ENCODE measurements around the gene STXBP6. TPM values are rescaled to one million over a fixed set of nuclear protein-coding genes. Genes with fewer than 3 reads are reported as not detected.

Gene STXBP6
- total RNA-seq, 2 experiments from 2014 or later, result 0.10 to 0.34 TPM

DNA sequence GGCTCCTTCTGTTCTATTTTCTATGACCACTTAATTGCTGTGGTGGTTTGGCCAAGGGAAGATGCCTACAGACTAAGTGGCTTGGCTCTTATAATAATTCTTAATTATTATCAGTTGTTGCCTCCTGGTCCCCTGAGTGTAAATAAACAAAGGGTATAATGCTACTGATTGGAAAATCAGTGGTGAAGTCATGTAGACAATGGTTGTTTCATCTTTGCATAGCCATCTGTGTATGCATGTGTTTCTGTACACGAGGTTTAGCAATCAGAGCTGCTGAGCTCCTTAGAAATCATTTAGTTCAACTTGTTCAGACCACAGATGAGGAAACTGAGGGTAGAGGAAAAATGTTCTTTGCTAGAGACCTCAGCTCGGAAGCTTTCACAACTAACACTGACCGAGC lies 152.2 kb downstream of the STXBP6 start:
- ChIA-PET CTCF (no interaction called here), POLR2A (no interaction called here)

DNA sequence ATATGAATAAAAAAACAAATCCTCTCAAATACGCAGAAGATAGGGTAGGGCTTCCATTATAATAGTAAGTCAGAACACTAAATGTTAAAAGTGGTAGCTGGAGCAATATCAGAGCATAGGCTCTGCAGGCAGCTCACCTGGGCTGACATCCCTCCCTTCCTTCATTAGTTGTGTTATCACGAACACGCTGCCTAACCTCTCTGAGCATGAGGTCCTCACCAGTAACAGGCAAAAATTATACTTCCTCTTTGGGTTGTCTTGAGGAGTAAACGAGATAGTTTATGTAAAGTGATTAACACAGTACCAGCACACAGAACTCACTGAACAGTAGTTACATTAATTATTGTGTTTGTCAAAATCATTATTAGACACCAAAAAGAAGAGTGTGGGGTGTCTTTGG lies 154.3 kb downstream of the STXBP6 start:
- CTCF ChIA-PET, result no interaction called here
- POLR2A ChIA-PET, result no interaction called here

DNA sequence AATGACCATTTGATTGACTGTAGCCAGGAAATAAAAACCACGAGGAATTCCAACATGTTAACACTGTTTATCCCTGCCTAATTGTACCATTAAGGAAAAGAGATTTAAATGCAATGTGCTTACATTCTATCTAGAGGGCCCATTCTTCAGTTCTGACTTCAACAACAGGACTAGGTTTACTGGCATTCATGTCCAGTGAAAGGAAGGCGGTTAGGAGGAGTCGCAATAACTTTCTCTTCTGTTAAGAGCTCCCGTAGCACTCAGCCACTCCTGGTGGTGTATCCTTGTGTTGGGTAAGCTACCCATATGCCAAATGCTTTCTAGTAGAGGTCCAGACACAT lies 154.7 kb downstream of the STXBP6 start:
- CTCF ChIA-PET, result no interaction called here
- POLR2A ChIA-PET, result no interaction called here

DNA sequence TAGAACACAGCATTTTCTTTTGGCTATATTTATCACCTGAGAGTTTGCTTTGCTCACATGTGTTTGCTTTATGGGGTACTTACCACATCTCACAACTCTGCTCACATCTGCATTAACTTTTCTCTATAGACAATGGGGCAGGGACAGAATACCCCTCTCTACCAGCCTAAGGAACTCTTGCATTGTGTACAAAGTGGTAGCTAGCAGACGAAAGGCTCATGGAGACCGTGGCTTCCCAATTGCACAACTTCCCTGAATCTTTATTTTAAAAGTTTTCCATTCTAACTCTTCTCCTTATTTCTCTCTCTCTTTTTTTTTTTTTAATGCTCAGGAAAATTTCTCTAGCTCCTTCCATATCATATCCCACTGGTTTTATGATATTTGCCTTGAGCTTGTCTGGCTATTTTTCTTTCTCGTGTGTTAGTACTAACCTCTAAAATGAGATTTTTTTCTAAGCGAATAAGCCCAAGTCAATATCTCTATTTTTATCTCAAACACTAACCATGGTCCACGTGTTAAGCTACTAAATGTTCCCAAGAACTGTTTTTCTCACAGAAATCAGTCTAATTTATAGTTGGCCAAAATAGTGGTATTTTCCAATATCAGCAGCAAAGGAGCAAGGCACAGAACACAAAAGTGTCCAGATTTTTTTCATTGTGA lies 155.2 kb downstream of the STXBP6 start:
- CTCF ChIA-PET, result no interaction called here
- POLR2A ChIA-PET, result no interaction called here

DNA sequence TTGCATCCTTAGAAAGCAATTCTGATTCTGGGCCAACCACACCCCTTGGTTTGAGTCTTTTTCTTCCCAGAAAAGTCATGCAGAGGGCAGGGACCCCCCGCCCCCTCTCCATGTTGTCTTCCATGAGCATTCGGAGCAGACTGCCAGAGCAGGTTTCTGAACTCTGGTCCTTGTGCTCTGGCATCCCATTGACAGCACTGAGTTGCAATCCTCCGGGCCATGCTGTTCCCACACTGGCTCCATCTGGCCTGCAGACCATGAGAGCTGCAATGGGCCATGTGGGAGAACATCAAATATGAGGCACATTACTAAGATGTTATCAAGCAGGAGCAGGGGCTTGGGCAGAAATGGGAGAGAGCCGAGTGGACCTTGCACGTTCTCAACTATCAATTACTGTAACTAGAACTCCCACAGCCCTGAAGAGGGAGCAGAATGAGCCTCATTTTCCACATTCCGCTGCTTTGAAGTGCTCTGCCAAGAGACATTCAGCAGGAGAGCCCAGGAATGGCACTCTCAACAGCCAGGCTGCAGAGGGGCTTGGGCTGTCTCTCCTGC lies 157.4 kb downstream of the STXBP6 start:
- POLR2A ChIA-PET, result no interaction called here

DNA sequence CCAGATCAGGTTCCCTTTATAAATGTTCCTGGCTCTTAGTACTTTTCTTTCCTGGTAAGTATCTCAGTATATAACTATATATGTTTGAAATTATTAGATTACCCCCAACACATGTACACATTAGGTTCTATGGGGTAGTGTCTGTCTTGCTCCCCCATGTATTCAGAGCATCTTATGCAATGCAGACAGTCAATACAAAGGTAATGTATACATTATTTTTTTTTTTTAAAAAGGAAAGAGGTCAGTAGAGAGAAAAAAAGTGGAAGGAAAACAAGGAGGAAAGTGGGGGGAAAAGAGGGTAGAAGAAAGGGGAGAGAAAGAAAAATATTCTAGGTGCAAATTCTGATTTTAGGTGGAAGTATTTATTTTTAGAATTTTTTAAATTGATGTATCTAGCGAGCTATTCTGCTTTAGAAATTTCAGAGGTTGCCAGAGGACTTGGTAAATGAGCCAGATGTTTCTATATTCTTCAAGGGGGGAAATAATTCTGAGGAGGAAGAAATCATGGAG lies 157.9 kb downstream of the STXBP6 start:
- CTCF ChIA-PET, result no interaction called here
- POLR2A ChIA-PET, result no interaction called here

More for the DNA sequence above, 157.4 kb downstream of the STXBP6 start:
- CTCF ChIA-PET, result no interaction called here

DNA sequence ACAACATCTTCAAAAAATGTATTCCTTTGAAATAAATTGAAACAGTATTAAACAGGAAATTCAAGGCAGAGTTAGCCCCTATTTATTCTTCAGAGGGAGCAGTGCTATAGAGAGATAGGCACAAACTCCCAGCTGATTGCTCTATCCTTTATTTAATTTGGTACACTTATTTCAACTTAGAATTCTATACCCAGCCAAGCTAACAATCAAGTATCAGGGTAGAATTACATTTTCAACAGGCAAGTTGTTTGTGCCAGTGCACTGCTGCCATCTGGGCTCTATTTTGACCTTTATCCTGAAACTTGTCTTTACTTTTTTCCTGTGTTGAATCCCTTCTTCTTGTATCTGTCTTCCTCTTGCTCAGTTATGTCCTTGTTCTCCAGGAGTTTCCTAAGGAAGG lies 159.2 kb downstream of the STXBP6 start:
- ChIA-PET POLR2A (no interaction called here), CTCF (no interaction called here)

DNA sequence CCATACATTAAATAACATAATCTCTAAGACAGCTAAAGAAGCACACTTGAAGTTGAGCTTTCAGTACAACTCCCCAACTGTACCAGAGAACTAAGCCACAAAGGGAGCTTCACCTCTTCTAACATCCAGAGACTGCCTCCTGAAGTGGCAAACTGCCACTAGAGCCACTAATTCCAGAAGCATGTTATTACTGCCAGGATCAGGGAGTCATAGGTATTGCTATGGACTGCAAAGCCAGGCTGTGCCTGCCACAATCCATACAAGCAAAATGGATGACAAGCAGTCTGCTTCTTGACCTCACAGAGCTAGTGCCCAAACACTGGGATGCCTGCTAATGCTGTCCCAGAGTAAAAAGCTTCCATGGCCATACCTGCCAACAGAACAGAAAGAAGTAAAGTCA lies 160.1 kb downstream of the STXBP6 start:
- CTCF ChIA-PET, result no interaction called here
- POLR2A ChIA-PET, result no interaction called here

DNA sequence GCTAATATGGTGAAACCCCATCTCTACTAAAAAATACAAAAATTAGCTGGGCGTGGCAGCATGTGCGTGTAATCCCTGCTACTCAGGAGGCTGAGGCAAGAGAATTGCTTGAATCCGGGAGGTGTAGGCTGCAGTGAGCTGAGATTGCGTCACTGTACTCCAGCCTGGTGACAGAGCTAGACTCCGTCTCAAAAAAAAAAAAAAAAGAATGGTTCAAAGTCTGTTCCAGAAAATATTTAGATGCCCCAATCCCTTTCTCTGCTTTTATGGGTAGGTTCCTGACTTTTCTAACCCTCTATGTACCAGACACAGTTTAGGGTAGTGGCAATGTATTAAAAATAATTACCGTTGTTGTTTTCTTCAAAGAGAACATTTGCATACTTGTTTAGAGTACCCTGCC lies 161.4 kb downstream of the STXBP6 start:
- CTCF ChIA-PET, result no interaction called here
- POLR2A ChIA-PET, result no interaction called here

DNA sequence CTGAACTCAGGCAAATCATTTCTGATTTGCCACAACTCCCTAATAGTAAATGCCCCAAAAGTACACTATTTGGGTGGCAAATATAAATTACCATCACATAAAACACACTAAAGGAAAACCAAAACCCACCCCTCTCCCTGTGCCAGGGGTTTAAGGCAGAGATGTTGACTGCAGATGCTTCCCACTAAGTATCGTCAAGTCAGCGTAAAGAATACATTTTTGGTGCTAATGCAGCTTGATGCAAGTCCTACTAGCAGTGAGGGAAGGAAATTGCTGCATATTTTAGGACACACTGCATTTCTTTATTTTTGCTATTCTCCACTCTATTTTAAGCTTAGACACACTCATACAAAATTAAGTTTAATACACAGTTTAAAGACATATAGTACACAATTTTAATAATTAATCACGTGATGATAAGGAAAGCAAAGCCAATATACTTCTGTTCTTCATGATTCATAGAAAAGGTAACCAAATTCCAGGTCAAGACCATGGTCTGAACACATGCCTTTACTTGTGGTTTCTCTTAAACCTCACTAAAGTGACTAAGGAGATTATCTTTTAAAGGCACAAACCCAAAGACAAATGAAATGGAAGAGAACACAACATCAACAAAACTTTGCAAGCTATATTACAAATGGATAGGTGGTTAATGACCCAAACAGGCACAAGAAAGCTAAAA lies 162.2 kb downstream of the STXBP6 start:
- CTCF ChIA-PET, result no interaction called here
- POLR2A ChIA-PET, result no interaction called here

DNA sequence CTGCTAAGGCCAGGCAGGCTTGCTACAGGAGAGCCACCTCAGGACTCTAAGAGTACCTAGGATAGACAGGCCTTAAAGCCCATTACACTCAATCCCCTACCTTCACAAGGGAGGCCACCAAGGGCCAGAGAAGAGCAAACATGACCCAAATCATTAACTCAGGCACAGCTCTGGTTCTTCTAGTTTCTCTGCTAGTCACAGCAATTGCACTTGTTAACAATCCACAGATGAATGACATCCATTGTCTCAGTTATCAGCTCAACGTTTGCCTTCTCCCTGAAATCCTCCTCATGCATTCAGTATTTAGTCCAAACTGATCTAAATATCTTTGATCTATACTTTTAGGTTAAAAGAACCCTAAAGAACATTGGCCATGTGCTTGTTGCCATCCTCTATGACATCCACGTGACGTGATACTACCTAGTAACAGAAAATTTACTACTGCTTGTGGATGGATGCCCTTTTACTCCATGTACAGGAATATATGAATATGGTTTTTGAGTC lies 164.5 kb downstream of the STXBP6 start:
- ChIA-PET POLR2A (no interaction called here), CTCF (no interaction called here)

DNA sequence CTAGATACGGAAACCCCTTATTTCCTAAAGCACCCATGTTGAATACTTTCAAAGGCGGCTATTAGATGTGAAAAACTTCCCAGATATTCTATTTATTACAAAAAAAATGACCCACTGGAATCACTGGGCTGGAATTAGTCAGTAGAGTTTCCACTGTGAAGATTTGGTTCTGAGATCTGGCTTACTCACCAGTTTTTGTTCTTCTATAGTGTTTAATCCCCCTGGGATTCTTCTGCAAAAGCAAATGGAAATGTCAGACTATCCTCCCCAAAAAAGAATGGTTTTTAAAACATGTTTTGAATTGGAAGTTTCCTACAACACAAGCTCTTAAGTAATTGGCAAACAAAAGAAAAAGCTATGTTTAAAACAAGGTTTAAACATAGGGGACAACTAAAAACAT lies 166.4 kb downstream of the STXBP6 start:
- ChIA-PET CTCF (no interaction called here), POLR2A (no interaction called here)

DNA sequence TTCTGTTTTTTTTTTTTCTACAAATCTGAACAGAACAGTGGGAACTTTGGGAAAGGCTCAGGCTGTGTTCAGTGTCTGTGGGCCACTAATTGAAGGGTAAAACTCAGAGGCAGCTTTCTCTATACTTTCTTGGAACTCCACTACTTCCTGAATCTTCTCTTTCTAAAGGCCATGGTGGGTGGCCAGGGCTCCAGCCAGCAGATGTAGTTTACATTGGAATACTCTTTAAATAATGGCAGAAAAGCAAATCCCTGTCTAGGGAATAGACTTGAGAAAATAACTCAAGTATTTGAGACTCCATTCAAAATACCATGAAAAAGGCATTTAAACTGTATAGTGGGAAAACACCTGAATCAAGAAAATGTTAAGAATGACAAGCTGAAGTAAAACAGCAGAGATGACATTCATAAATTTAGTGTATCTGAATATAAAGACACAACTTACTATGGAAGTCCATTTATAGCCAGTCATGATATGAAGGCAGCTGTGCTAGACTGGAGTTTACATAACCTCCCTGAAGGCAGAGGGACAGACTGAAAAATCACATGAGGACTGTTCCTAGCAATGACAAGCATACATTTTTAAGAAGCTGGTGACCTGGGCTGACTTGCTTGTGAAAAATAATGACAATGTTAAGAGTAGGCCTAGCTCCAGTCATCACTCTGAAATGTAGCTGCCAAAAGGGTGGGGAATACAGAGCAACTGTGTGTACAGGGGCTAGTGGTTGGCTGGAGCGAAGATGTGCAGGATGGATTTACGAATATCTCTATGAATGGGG lies 168.6 kb downstream of the STXBP6 start:
- CTCF ChIA-PET, result no interaction called here
- POLR2A ChIA-PET, result no interaction called here

DNA sequence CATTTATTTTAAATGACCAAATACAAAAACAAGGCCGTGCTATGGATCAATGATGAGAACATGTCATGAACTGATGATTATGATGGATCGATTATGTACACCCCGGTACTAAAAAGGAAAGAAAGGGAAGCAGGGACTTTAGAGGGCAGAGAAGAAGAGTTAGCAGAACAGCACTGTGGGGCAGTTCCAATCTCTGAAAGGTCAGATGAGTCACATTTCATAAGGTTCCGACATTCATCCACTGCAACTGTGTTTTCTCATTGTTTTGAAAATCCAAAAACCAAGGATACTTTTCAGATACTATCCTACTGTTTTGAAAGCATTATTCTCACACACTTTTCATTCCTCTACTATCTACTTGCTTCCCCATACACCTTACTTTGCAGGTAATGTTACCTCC lies 169.3 kb downstream of the STXBP6 start:
- ChIA-PET CTCF (no interaction called here), POLR2A (no interaction called here)

DNA sequence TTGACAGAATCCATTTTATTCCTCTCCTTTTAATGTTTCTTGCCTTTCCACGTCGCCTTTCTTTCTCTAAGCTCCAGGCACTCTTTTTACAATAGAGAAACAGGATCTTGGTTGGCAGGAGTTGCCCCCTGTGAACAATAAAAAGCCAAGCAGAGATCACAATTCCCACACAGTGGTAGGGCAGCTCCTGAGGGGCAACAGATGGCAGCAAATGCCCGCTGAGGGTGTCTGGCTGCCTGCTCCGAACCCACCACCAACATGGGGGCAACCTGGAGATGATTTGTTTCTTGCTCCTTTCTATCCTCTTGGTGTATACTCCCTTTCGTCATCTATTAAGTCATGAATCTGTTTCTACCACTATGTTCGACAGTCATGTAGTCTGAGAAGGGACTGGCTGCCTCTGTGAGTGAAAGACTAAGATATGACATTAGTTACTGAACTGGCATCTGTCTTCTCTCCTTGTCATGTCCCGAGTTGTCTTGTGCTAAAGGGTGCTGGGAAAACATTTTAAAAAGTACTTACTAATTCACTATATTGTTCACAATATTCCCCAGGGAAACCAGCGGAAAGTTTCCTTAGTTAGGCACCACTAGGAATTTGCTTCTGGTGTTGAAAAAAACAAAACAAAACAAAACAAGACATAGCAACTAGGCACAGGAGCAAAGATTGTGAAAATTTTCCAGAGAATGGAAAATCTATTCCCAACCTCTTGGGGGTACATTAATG lies 170.1 kb downstream of the STXBP6 start:
- ChIA-PET CTCF (no interaction called here), POLR2A (no interaction called here)

DNA sequence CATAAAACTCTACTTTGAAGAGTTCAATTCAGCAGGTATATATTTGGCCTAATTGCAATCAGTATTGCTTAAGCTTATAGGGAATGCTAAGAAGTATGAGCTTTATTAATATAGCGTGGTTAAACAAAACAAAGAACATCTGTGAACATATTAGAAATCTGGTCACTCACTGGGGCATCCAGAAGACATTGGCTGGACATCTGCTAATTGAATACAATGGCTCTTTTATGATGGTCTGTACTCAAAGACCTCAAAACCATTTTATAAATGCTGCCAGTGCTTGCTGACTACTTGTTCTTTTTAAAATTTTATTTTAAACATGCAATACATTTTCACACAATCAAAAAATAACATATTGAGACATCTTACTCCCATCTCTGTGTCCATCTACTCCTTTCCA lies 173.0 kb downstream of the STXBP6 start:
- ChIA-PET POLR2A (no interaction called here), CTCF (no interaction called here)

DNA sequence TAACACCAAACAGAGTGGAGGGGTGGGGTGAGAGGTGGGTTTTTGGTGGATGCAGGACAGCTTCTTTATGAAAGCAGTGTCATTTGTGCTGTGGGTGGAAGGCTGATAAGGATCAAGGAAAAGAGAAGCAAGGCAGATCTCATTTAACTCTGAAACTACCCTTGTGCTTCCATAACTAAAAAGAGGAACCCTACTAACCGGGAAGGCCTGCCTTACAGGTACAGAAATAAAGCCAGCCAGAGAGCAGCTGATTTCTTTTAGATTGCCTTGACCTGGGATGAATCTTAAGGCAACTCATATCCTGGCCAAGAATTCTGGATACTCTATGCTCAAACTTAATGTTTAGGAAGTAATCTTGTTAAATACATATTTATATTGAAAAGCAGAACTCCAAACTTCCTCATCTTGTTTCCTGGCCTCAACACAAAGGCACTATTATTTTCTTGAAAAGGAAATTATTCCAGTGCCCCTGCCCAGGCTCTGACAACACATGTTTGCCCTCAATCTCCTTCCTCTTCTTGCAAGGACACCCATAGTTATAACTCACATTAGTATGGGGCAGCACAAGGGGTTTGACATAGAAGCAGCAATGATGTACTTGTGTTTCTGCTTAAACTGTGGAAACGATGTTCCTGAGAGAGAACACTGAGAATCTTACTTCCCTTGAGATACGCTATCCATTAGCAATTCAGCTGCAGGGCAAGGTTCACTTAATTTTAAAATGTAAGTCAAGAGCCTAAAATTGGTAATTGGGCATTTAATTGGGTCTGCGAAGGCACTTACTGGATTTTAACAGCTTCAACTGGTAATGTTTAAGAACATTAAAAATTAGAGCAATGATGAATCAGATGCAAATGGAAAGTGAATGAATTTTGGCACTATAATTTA lies 173.7 kb downstream of the STXBP6 start:
- ChIA-PET CTCF (no interaction called here), POLR2A (no interaction called here)

DNA sequence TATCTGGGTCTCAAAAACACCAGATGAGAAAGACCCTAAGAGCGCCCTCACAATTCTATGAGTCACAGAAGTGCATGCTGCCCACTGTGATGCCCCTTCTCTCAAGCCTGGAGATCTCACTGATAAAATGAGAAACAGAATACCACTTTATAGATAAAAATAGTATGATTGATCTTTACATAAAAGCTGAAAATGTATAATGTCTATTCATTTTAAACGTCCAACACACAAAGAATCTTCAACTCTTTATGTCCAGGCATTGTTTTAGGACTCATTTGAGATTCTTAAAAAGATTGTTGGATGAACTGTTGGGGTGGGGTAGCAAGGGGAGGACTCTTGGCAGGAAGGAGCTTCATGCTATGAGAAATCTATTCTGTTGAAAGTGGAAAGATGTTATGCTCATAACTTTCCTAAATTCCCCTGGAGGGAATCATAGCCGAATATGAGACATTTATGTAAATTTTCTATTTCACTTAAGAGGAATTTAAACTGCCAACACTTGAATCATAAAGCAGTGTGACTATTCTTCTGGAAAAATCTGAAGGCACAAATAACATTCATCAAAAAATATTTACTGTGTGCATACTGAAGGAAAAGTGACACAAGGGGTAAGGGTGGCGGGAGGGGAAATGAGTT lies 174.6 kb downstream of the STXBP6 start:
- POLR2A ChIA-PET, result no interaction called here
- CTCF ChIA-PET, result no interaction called here

All from activated CD8-positive, alpha-beta memory T cell treated with anti-CD3 and anti-CD28 coated beads for 36 hours (primary cell).